NCI-H774 (cell line): Measurements from ENCODE around the gene KCNMA1.

Source experiments
- DNase-seq: peaks from one replicate; lab custom pipeline; 2025; lab: John Stamatoyannopoulos, UW

Gene KCNMA1

GRCh38 chr10:76977901-76978300 is 659.7 kb downstream of the KCNMA1 start:
- no peak for DNase-seq

GRCh38 chr10:76977046-76977445 is 660.6 kb downstream of the KCNMA1 start:
- DNase-seq: no peak

- DNase-seq: no peak
Measured at GRCh38 chr10:76976142-76976541, 661.5 kb downstream of the KCNMA1 start.

GRCh38 chr10:76975126-76975525 is 662.5 kb downstream of the KCNMA1 start:
- DNase-seq: no peak

- no peak for DNase-seq
Measured at GRCh38 chr10:76974017-76974691, 663.5 kb downstream of the KCNMA1 start.

GRCh38 chr10:76973091-76974016 is 664.3 kb downstream of the KCNMA1 start:
- DNase-seq: no peak

GRCh38 chr10:76972541-76972940 is 665.1 kb downstream of the KCNMA1 start:
- DNase-seq: no peak

- DNase-seq: no peak
Measured at GRCh38 chr10:76971547-76972170, 665.9 kb downstream of the KCNMA1 start.

- no peak for DNase-seq
Measured at GRCh38 chr10:76970711-76971519, 666.7 kb downstream of the KCNMA1 start.

- no peak for DNase-seq
Measured at GRCh38 chr10:76969366-76969948, 668.2 kb downstream of the KCNMA1 start.

- no peak for DNase-seq
Measured at GRCh38 chr10:76968483-76968882, 669.1 kb downstream of the KCNMA1 start.

- DNase-seq: no peak
Measured at GRCh38 chr10:76962851-76963250, 674.8 kb downstream of the KCNMA1 start.

- DNase-seq: no peak
Measured at GRCh38 chr10:76961841-76962240, 675.8 kb downstream of the KCNMA1 start.

GRCh38 chr10:76959111-76959510 is 678.5 kb downstream of the KCNMA1 start:
- DNase-seq: no peak

- DNase-seq: no peak
Measured at GRCh38 chr10:76954838-76955237, 682.8 kb downstream of the KCNMA1 start.

- DNase-seq: no peak
Measured at GRCh38 chr10:76950354-76950753, 687.3 kb downstream of the KCNMA1 start.

- DNase-seq: no peak
Measured at GRCh38 chr10:76946270-76946669, 691.3 kb downstream of the KCNMA1 start.

GRCh38 chr10:76945166-76945565 is 692.4 kb downstream of the KCNMA1 start:
- no peak for DNase-seq

GRCh38 chr10:76944640-76945039 is 693.0 kb downstream of the KCNMA1 start:
- DNase-seq: no peak

- no peak for DNase-seq
Measured at GRCh38 chr10:76942628-76943416, 694.8 kb downstream of the KCNMA1 start.
